ENCODE measurements around the gene TMEM14A.

TMEM14A gene

DNA sequence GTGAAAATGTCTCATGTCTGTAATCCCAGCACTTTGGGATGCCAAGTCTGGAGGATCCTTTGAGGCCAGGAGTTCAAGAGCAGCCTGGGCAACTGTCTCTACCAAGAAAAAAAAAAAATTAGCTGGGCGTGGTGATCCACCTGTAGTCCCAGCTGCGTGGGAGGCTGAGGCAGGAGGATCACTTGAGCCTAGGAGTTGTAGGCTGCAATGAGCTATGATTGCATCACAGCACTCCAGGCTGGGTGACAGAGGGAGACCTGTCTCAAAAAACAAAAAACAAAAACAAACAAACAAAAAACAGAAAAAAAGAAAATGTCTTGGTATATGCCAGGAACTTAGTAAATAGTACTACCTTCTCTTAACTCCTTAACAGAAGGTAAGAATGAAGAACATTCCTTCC is 31.4 kb upstream of the TMEM14A start:
- Histone ChIP-seq H3K4me3 (replicated peaks; ENCODE audit: insufficient read depth, low read length) (no peak overlapping the region), H3K27ac (replicated peaks) (no peak overlapping the region), H3K27me3 (ENCODE audit: insufficient read depth, poor library complexity, severe bottlenecking) (no peaks in the 10 kb centered on the region)
- DNase-seq (ENCODE audit: low read depth in 1 of 2, low spot score in 1 of 2) = no peak
- TF ChIP-seq GABPA (IDR thresholded peaks at IDR 0.05; ENCODE audit: low read depth) (no peak), POLR2AphosphoS5 (IDR thresholded peaks at IDR 0.05; ENCODE audit: low read depth) (no peak), REST (IDR thresholded peaks at IDR 0.05; ENCODE audit: insufficient replicate concordance, low read depth) (no peak), SPI1 (IDR thresholded peaks at IDR 0.05; ENCODE audit: borderline replicate concordance, low read depth) (no peak)
- TF ChIP-seq, protein P1, sequence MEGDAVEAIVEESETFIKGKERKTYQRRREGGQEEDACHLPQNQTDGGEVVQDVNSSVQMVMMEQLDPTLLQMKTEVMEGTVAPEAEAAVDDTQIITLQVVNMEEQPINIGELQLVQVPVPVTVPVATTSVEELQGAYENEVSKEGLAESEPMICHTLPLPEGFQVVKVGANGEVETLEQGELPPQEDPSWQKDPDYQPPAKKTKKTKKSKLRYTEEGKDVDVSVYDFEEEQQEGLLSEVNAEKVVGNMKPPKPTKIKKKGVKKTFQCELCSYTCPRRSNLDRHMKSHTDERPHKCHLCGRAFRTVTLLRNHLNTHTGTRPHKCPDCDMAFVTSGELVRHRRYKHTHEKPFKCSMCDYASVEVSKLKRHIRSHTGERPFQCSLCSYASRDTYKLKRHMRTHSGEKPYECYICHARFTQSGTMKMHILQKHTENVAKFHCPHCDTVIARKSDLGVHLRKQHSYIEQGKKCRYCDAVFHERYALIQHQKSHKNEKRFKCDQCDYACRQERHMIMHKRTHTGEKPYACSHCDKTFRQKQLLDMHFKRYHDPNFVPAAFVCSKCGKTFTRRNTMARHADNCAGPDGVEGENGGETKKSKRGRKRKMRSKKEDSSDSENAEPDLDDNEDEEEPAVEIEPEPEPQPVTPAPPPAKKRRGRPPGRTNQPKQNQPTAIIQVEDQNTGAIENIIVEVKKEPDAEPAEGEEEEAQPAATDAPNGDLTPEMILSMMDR (IDR thresholded peaks at IDR 0.05; ENCODE audit: insufficient read depth, low read length) = no peak

DNA sequence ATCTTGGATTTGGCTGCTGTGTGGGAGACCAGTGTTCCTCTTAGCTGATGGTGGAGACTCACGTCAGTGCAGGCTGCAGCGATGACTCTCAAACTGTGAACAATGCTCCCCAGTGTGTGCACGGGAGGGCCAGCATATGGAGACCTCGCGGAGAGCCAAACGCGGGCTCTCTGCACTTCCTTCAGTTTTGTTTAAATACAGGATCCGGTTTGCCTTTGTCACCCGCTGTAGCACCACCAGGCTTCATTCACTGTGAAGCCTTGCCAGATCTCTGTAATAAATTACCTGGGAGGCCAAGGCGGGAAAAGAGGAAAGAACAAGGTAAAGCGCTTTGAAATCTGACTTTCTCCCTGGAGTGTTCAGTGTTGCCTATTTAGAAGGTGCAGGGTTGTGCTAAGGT is 30.7 kb upstream of the TMEM14A start:
- H3K4me3 ChIP-seq (replicated peaks; ENCODE audit: insufficient read depth, low read length) = no peak overlapping the region
- no peak overlapping the region for H3K27ac ChIP-seq (replicated peaks)
- no peaks in the 10 kb centered on the region for H3K27me3 ChIP-seq (ENCODE audit: insufficient read depth, poor library complexity, severe bottlenecking)
- TF ChIP-seq SPI1 (IDR thresholded peaks at IDR 0.05; ENCODE audit: borderline replicate concordance, low read depth) (no peak), REST (IDR thresholded peaks at IDR 0.05; ENCODE audit: insufficient replicate concordance, low read depth) (no peak), POLR2AphosphoS5 (IDR thresholded peaks at IDR 0.05; ENCODE audit: low read depth) (no peak)
- DNase-seq (ENCODE audit: low read depth in 1 of 2, low spot score in 1 of 2) = no peak

DNA sequence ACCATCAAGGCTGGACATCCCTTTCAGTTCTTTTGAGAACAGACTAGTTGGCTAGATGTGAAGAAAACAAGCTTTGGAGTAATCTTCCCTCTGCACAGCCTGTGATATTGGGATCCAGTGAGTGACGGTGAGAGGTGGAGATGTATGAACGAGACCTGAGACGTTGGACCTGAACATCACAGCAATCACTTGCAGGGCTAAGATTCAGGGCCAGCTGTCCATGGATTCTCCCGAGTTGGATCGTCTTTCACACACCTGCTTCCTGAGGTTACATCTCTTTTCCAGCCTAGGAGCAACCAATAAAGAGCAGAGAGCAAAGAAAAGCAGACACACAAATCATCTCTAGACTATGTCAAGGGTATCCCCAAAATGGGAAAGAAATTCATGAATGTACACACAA is 30.0 kb upstream of the TMEM14A start:
- no peak for DNase-seq (ENCODE audit: low read depth in 1 of 2, low spot score in 1 of 2)
- H3K27me3 ChIP-seq (ENCODE audit: insufficient read depth, poor library complexity, severe bottlenecking) = no peaks in the 10 kb centered on the region
- H3K27ac ChIP-seq (replicated peaks) = no peak overlapping the region
- no peak overlapping the region for H3K4me3 ChIP-seq (replicated peaks; ENCODE audit: insufficient read depth, low read length)
- TF ChIP-seq REST (IDR thresholded peaks at IDR 0.05; ENCODE audit: insufficient replicate concordance, low read depth) (no peak), SPI1 (IDR thresholded peaks at IDR 0.05; ENCODE audit: borderline replicate concordance, low read depth) (no peak)

- Histone ChIP-seq H3K4me3 (replicated peaks; ENCODE audit: insufficient read depth, low read length) (no peak overlapping the region), H3K27me3 (ENCODE audit: insufficient read depth, poor library complexity, severe bottlenecking) (no peaks in the 10 kb centered on the region), H3K27ac (replicated peaks) (no peak overlapping the region)
- DNase-seq (ENCODE audit: low read depth in 1 of 2, low spot score in 1 of 2) = no peak
- TF ChIP-seq, protein P1 (IDR thresholded peaks at IDR 0.05; ENCODE audit: insufficient read depth, low read length) = no peak
- TF ChIP-seq POLR2AphosphoS5 (IDR thresholded peaks at IDR 0.05; ENCODE audit: low read depth) (no peak), SPI1 (IDR thresholded peaks at IDR 0.05; ENCODE audit: borderline replicate concordance, low read depth) (no peak), GABPA (IDR thresholded peaks at IDR 0.05; ENCODE audit: low read depth) (no peak), REST (IDR thresholded peaks at IDR 0.05; ENCODE audit: insufficient replicate concordance, low read depth) (no peak)
Measured at GRCh38 chr6:52641388-52641787, 29.5 kb upstream of the TMEM14A start.

Data from HL-60 (cell line).